Measurements from ENCODE around the gene NNT.
A peak's percentile ranks its signal among the peaks of the same experiment; 100 is the strongest.
"Not testable (repeated sequence)": the region's sequence is repeated elsewhere in the genome, so short reads cannot be mapped to it uniquely, and the experiment has no call there.

NNT gene

DNA sequence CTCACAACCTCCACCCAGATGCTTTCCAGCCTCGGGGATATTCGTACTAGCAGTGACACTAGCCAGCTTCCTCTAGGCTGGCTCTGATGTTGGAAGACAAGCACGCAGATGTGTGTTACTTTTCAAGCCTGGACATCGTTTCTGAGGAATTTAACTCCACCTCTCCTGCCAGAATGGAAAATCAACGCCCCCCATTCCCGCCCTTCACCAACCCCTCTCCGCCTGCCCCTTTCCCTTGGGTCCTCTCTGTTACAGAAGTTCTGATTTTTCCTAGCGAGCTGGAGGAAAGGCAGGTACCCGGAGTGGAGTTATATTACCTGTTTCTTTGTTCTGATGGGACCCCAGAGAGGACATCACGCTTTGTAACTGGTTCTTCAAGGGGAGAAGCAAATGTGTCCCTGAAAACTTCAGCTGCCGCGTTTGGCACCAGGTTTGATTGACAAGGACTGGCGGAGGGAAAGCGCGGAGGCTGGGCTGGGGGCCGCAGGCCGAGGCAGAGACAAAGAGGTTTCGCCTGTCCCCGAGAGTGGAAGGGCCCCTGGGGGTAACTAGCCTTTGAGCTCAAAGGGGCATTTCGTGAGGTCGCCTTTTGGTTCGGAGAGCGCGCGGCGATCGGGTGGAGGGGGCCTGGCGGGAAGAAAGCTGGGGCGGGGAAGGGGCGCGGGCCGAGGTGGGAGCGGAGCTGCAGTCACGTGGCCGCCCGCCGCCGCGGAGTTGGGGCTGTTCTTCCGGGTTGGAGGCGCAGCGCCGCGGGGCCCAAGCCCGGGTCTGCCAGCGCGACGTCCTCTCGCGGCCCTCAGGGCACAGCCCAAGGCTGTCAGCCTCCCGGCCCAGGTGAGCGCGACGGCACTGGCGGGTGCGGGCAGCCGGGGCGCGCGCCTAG is at the start of gene NNT:
NNT (plus strand) TSS at position 720 of the 883 bp plus-strand sequence. CDS start 6,016 bp downstream, outside the sequence.
- DNase-seq = peak; percentile 69

DNA sequence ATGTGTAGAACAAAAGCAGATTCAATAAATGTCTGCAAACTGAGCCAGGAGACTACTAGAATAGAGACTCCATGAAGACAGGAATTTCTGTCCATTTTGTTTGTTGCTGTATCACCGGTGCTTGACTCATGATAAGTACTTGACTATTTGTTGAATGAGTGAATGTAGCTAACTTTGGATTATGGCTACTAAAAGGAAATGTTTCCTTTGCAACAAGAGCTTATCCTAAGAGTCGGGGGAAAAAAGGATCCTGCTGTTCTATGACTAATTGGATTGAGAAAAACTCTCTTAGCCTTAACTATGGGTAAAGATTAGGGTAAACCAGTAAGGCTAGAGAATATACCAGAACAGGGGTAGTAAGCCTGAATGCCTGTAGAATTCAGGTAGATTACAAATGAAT is 49.6 kb upstream of the NNT start:
- DNase-seq = no peak

DNA sequence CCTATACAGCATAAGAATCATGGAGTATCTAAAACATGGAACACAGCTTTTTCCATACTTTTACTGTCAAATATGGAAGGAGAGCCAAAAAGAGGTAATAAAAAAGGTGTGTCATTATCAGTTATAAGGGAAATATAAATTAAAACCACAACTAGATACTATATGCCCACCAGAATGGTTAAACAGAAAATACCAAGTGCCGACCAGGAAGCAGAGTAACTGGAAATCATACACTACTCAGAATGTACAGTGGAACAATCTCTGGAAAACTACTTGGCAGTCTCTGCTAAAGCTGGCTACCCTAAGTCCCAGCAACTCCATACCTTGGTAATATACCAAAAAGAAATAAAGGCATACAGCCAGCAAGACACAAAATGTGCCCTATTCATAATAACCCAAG is 48.5 kb upstream of the NNT start:
- no peak for DNase-seq

DNA sequence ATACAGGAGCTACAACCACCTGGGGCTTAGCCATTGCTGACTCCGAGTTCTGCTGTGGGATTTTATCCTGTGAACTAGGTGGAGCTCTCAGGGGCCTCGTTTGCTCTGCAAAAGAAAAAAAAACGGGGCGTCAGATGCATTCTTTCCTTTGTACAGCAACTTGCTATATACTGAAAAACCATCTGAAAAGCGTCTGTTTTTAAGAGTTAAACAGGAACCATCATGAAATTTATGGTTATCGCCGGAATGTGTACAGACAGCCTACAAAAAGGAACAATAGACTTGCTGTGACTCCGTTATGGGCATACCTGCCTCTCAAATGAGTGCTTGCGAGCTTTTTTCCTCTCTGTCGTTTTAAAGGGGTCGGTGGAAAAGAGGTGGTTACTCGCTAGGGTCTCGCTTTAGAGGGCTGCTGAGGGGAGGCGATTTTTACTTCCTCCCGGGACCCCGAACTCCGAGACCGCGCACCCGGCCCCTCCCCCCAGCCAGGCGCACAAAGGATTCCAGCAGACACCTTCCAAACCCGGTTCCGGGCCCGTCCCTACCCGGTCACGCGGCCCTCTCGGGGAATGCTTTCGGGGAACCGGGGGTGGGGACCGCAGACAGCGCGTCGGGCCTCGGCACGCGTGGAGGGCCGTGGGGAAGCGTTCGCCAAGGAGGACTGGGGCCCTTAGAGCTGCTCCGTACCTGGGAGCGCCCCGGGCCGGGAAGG is 46.9 kb upstream of the NNT start:
- peak; percentile 41 for DNase-seq

DNA sequence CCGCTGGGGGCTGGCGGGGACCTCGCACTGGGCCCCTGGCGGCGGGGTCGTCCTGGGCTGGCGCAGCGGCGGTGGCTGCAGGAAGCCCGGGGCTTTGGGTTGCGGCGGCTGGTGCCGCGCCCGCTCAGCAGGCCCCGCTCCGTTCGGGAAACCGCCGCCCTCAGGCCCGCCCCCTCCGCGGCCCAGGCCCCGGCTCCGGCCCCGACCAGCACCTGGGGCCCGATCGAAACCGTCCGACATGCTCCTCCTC is 46.4 kb upstream of the NNT start:
- DNase-seq = not testable (repeated sequence)

DNA sequence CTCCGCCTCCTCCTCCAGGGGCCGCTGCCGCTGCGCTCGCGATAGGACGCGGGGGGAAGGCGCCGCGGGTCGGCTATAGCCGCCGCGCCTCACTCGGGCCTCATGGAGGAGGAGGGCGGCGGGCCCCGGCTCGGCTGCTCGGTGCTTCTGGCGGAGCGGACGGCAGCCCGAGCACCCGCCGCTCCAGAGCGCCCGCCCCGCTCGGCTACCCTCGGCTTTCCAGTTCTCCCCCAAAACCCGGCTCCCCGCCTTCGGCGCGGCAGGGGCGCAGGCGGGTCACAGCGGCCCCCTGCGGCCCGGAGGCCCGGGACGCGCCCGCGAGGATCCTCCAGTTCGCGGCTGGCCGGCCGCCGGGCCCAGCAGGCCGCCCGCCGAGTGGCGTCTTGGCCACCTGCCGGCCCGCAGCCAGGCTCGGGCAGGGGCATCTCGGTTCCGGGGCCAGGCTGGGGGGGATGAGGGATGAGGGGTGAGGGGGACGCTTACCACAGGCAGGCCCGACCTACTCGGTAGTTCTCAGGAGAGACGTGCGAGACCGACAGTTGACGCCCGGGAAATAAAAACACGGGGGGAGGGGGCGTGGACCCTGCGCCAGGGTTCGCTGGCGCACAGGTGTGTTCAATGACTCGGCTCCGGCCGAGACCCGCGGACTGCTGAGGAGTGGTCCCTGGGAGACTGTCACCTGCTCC is 46.0 kb upstream of the NNT start, which contains the start of gene PAIP1:
PAIP1 (minus strand) TSS at position 221 of the 686 bp plus-strand sequence. CDS start 231 bp downstream, outside the sequence.
- peak; percentile 89 for DNase-seq

DNA sequence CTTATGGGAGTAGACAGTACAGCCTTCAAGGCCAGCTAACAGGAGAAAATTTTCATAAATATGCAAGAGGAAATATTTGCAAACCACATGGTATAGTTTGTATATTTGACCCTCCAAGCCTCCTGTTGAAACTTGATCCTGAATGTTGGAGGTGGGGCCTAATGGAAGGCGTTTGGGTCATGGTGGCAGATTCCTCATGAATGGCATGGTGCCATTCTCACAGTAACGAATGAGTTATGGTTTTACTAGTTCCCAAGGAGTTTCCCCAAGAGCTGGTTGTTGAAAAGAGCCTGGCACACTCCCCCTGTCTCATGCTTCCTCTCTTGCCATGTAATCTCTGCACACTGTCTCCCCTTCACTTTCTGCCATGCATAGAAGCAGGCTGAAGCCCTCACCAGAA is 42.9 kb upstream of the NNT start:
- peak; percentile 78 for DNase-seq

DNA sequence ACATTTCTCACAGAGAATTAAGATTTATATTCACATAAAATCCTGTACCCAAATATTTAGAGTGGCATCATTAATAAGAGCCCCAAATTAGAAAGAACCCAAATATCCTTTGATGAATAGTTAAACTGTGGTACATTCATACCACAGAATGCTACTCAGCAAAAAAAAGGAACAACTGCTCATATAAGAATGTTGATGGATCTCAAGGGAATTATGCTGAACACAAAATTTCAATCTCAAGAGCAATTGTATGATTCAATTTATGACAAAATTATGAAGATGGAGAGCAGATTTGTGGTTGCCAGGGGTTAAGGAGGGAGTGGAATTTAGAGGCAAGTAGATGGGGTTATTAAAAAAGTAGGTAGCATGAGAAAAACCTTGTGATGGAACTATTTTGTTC is 41.6 kb upstream of the NNT start:
- no peak for DNase-seq

DNA sequence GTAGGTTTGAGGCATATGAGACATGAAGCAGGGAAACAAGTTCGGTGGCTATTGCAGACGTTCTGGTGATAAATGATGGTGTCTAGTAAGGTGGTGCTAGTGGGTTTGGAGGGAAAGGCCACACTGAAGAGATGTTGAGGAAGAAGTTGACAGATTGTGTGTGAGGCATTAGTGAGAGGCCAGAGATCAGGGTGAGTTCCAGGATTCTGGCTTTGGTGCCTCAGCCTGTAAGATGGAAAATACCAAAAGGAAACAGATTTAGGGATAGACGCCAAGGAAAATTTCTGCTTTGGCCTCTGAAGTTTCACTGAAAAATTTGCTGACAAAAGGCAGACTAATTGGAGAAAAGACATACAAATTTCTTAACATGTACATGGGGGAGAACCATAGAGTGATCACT is 39.7 kb upstream of the NNT start:
- no peak for DNase-seq

DNA sequence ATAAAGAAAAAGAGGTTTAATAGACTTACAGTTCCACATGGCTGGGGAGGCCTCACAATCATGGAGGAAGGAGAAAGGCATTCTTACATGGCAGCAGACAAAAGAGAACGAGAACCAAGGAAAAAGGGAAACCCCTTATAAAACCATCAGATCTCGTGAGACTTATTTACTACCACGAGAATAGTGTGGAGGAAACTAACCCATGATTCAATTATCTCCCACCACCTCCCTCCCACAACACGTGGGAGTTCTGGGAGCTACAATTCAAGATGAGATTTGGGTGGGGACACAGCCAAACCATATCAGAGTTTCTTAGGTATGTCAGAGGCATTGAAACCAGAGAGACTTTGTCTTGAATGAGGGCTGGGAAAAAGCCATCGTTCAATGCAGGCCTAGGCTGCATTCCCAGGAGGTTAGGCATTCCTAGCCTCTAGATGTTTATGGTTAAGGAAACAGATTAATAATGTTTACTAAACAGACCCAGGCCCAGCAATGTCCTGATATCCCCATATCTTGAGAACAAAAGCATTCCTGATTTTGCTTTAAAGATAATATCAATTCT is 38.6 kb upstream of the NNT start:
- DNase-seq = no peak

DNA sequence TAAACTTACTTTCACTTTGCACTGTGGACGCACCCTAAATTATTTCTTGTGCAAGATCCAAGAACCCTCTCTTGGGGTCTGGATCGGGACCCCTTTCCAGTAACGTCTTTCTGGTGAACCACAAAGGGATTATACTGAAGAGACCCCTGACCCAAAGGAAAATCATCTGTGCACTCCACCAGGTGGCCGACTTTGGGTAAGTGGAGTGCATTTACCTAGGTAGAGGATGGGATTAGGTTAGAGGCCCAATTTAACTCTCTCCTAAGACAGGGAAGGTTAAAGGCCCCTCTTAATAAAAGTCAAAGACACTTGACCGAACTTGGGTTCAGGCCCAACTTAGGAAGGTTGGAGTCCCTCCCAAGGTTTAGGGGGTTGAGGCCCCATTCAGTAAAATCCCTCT is 37.9 kb upstream of the NNT start:
- DNase-seq = no peak

DNA sequence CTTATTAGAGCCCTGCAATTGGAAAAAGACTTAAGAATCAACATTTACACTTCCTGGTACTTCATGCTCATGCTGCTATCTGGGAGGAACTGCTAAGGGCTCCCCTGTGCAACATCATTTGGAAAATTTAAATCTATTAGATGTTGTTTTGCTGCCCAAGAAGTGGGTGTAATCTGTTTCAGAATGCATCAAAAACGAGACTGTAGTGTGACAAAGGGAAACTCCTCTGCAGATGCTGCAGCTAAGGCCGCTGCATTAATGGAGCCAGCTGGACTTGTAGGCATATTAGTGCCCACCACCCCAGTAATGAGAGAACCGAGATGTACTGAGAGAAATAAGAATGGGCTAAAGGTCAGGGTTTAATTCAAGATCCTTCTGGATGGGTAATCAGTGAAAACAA is 35.0 kb upstream of the NNT start:
- no peak for DNase-seq

DNA sequence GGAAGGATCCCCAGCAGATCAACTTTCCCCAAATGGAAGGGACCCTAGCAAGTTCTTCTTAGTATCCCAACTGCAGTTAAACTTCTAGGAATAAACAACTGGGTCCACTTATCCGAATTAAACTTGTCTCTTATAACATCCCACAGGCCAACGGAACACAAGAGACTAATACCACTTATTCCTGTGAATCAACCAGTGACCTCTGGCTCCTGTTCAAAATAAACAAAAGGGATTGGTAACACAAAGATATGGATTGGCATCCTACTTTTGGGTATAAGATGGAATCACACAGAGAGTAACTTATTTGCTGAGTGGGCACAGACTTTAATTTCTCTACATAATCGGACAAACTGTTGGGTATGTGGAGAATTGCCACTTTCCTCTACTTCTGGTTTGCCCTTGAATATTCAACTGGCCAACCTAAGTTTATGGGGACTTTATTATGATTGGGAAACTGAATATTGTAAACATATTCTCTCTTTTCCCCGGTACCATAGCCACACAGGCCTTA is 33.7 kb upstream of the NNT start:
- DNase-seq = no peak

DNA sequence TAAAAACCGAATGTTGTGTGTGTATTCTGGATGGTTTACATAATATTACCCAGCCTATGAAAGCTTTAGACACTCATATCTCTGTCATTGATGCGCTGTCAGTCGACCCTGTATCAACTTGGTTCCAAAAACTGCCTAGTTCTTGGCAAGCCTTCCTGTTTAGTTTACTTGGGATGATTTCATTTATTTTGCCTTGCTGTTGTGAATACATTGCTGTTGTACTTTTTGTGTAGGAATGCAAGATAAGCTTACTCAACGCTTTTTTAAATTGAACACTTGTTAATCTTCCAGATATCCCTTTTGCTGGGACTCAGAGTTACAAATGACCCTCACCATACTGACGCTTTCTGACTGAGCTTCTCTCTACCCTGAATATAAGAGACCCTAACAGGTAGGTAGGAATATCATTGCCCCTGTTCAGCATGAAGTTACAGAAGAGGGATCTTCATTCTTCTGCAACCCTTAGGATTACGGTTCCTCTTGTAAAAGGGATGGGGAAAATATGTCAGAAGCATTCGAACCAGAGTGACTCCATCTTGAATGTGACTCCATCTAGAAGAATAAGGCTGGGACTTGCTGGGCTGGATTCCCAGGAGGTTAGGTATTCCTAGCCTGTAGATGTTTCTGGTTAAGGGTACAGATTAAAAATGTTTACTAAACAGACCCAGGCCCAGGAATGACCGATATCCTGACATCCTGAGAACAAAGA is 32.4 kb upstream of the NNT start:
- DNase-seq = no peak

DNA sequence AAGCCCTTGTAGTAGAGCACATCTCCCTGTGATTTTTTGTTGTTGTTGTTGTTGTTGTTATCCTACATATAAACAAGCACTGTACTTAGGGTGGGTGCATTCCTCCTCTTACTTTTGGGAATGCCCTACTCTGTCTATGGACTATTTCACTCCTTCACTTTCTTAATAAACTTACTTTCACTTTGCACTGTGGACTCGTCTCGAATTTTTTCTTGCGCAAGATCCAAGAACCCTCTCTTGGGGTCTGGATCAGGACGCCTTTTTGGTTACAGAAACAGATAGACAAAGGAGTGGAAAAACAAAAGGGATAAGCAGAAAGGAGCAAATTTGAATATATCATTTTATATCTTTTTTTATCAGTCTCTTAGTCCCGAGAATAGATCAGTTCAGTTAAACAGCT is 31.7 kb upstream of the NNT start:
- no peak for DNase-seq

DNA sequence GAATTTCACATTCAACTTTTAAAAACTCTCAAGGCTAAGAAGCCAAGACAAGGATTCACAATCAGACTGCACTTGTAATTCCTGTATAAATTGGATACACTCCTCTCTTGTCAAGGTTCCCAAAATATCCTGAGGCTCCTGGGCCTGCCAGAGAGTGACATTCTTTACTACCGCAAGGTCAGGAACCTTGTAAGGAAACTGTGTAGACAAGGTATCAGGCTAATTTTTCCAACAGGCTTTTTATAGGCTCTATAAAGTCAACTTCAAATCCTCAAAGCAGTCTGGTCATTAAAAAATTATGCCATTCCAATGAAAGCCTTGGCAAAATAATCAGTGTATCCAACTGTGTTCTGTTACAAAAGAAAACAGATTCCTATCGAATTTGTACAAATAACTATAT is 30.6 kb upstream of the NNT start:
- DNase-seq = no peak

DNA sequence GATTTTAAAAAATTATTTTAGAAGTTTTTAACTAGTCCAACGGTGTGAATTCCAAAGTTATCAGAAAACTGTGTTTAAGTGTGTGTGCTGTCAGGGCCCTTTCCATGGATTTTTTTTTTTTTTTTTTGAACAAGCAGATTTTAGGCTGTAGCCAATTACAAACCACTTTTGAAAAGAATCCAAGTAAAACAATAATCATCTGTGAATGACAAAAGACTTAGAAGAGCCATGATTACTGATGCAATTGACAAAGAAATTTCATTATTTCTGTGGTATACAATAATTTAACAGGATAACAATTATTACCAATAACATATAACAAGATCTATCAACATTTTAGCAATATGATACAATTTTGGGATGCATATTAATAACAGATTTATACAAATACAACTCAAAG is 29.9 kb upstream of the NNT start:
- DNase-seq = peak; percentile 44

DNA sequence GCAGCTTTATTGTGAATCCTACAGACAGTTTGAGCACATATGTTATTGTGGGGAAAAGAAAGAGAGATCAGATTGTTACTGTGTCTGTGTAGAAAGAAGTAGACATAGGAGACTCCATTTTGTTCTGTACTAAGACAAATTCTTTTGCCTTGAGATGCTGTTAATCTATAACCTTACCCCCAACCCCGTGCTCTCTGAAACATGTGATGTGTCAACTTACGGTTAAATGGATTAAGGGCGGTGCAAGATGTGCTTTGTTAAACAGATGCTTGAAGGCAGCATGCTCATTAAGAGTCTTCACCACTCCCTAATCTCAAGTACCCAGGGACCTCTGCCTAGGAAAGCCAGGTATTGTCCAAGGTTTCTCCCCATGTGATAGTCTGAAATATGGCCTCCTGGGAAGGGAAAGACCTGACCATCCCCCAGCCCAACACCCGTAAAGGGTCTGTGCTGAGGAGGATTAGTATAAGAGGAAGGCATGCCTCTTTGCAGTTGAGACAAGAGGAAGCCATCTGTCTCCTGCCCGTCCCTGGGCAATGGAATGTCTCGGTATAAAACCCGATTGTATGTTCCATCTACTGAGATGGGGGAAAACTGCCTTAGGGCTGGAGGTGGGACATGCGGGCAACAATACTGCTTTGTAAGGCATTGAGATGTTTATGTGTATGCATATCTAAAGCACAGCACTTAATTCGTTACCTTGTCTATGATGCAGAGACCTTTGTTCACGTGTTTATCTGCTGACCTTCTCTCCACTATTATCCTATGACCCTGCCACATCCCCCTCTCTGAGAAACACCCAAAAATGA is 22.4 kb upstream of the NNT start:
- not testable (repeated sequence) for DNase-seq

DNA sequence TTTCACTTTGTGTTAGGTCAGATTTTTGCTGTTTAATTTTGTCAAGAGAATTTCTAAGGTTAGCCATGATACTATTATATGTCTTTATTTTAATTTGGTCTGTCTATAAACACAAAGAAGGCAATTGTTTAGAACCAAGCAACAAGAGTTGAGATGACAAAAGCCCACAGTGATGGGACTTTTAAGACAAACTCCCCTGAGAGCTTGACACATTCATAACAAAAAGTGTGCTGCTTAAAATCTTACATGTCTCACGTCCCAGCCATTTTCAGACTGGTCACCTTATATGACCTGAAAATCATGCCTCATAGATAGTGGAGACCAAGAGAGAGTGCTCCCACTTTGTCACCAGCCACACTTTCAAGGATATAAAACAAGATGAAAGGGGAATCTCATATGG is 21.6 kb upstream of the NNT start:
- DNase-seq = no peak

DNA sequence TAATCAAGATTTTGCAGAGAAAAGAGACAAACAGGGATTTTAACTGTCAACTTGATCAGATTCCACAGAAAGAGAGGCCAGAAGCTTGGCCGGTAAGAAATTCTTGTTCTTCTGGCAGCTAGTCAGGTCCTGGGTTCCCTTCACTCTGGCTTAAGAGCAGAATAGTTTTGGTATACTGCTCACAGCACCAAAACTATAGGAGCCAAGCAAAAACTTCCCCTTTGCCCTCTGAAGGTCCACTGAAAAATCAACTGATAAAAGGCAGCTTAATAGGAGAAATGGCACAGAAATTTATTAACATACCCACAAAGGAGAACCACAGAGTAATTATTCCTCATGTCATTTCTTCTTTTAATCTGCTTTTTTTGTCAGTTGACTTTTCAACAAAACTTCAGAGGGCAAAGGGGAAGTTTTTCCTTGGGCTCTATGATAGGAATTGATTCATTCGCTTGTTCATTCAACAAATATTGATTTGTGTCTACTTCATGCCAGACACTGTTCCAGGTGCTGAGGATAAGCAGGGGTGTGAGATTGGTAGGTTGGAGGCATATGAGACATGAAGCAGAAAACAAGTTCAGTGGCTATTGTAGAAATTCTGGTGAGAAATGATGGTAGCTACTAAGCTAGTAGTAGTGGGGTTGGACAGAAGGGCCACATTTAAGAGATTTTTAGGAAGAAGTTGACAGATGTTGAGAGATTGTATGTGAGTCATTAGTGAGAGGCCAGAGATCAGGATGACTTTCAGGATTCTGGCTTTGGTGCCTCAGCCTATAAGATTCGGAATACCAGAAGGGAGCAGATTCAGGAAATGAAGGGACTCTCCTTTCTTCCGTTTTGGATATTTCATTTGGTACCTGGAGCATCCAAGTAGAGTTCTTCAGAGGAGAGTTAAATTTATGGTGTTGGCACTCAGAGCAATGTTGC is 20.6 kb upstream of the NNT start:
- DNase-seq = no peak

DNA sequence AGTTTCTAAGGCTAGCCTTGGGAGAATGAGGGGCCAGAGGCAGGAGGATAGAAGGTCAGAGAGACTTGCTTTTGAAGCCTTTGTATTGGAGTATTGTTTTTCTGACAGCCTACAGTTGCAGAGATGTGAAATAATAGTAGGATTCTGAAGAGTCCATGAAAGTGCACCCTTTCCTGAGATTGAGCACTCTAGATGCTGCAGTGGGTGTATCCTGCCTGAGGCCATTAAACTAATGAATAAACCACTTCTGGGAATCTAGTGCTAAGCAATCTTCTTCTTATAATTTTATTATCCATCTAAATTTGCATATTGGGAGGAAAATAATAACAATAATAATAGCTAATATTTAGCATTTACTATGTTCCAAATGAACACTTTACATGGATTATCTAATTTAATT is 19.3 kb upstream of the NNT start:
- no peak for DNase-seq

All from EL (cell line).